Stimulated activated effector memory CD8-positive, alpha-beta T cell treated with anti-CD3 and anti-CD28 coated beads, Interleukin-12 subunit alpha, Interleukin-12 subunit beta, amount 100 ng/mL, for 72 hours (primary cell): ENCODE data around the gene FGF1.

Experiments used
- ATAC-seq: fragments of 150-1000 bp; cut with Tn5 transposase; 2 replicates; pipeline ENCODE4 v1.10.0; 2021
- DNase-seq, 2 donors: peaks; one replicate each; pipeline ENCODE4 v3.0.0; 2021 to 2022; ENCODE audit warnings: low spot score in 2 of 2
- H3K27ac Mint-ChIP-seq: one replicate; pipeline ENCODE4 v1.8.0; 2022; ENCODE audit warnings: mild to moderate bottlenecking, mixed read lengths
- H3K36me3 Mint-ChIP-seq: one replicate; pipeline ENCODE4 v1.8.0; 2022; ENCODE audit warnings: mild to moderate bottlenecking, mixed read lengths
- H3K4me1 Mint-ChIP-seq: one replicate; pipeline ENCODE4 v1.8.0; 2022; ENCODE audit warnings: mixed read lengths
- H3K4me3 Mint-ChIP-seq: one replicate; pipeline ENCODE4 v1.8.0; 2022; ENCODE audit warnings: mild to moderate bottlenecking, mixed read lengths
- H3K9me3 Mint-ChIP-seq: one replicate; pipeline ENCODE4 v1.8.0; 2022; ENCODE audit warnings: mixed read lengths

Gene FGF1

DNA sequence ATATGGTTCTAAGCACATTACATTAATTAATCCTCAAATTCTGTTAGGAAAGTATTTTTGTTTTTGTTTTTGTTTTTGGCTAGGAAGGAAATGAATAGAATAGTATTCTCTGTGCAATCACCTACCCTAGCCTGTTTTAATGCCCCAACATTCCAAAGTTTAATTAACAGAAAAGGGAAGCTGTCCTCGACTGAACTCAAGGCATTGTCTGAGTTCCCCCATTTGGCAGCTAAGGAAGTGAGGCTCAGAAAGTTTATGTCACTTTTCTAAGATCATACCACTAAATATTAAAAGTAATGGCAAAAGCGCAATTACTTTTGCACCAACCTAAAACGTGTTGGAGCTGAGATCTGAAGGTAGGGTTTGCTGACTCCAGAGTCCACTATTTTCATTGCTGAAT is 59.8 kb downstream of the FGF1 start:
- no peak overlapping the region for H3K27ac Mint-ChIP-seq
- DNase-seq (no peak), ATAC-seq (no peak)
- no peak overlapping the region for H3K4me3 Mint-ChIP-seq
- no peaks in the 10 kb centered on the region for H3K9me3 Mint-ChIP-seq
- H3K4me1 Mint-ChIP-seq: no peaks in the 10 kb centered on the region
- no peaks in the 10 kb centered on the region for H3K36me3 Mint-ChIP-seq

DNA sequence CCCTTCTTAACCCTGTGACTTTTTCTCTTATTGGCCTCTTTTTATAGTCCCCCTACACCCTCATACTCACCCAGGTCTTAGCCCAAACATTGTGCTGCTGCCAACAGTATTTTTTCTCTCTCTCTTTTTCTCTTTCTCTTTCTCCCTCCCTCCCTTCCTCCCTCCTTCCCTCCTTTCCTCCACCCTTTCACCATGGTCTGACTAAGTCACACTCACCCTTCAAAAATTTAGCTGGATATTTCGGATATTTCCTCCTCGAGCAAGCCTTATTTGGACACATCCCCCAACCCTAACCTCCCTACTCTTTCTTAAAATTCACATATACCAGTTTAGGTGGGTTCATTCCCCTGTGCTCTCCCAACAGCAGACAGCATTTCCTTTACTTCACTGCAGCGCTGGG is 64.7 kb downstream of the FGF1 start:
- Mint-ChIP-seq H3K4me3 (no peak overlapping the region), H3K9me3 (no peaks in the 10 kb centered on the region), H3K4me1 (peaks cover 12% of the 10 kb centered on the region), H3K36me3 (no peaks in the 10 kb centered on the region), H3K27ac (no peak overlapping the region)
- ATAC-seq: no peak
- no peak for DNase-seq

DNA sequence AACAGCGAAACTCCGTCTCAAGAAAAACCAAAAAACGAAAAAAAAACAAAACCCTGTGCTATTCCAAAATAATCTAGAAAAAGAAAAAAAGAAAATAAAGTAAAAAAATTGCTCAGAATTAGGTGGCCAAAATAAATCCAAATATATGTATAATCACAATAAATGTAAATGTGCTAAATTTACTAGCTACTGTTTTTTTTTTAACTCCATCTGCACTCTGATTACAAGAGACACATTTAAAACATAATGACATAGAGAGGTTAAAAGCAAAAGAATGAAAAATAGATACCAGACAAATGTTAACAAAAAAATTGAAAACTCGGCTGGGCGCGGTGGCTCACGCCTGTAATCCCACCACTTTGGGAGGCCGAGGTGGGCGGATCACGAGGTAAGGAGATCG is 66.1 kb downstream of the FGF1 start:
- DNase-seq: no peak
- peaks cover 12% of the 10 kb centered on the region for H3K4me1 Mint-ChIP-seq

DNA sequence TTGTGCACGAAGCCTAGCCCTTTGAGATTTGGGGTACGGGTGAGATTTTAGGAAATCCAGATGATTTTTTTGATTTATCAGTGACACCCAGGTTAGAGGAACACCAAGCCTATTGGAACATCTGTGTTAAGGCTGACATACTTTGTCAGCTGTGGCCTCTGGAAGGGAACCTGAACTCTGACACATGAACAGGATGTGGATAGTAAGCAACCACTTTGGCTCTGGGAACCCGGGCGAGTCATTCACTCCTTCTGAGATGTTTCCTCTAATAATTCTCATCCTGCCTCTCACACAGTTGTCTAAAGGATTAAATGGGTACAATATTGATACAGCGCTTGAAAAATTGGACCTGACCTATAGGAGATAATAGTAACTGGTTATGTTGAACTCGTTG is 67.8 kb downstream of the FGF1 start:
- Mint-ChIP-seq H3K4me1 (peaks cover 12% of the 10 kb centered on the region), H3K36me3 (no peaks in the 10 kb centered on the region), H3K27ac (no peak overlapping the region), H3K9me3 (no peaks in the 10 kb centered on the region), H3K4me3 (peak overlapping the region; percentile 3)
- DNase-seq (peak; percentile 6 to 53), ATAC-seq (peak; percentile 79)

More for the DNA sequence above, 66.1 kb downstream of the FGF1 start:
- no peak overlapping the region for H3K27ac Mint-ChIP-seq
- no peak for ATAC-seq
- no peaks in the 10 kb centered on the region for H3K36me3 Mint-ChIP-seq
- no peaks in the 10 kb centered on the region for H3K9me3 Mint-ChIP-seq
- no peak overlapping the region for H3K4me3 Mint-ChIP-seq

DNA sequence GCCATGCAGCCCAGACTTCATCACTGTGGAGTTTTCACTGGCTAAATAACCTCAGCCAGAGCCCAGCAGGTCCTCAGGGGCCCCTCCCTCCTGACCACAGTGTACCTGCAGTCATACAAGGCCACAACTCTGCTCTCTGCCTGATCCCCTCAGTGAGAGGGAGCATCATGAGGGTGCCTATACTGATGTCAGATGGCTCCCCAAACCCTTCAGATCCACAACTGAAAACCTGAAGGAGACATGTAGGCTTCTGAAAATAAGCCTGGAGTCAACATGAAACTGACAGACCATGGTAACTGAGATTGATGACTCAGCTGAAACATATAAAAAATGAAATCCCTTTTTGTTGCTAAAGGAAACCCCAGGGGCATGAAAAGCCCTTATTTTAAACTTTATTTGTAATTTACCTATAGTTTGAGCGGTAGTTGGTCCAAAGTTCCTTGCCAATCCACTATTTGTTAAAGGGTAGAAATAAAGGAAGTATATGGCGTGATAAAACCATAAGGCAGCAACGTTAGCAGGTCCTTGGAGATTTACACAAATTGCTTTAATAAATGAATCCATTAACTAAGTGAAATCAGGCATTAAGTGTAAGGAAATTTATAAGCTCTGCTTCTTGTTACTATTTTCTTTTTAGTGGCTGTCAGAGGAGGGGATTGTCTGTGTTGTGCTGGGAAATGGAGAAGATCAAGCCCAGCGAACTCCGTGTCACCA is 68.3 kb downstream of the FGF1 start:
- H3K4me3 Mint-ChIP-seq: peak overlapping the region; percentile 3
- no peaks in the 10 kb centered on the region for H3K9me3 Mint-ChIP-seq
- DNase-seq (peak in 1 of 2 donors; percentile 52), ATAC-seq (peak; percentile 90)
- no peaks in the 10 kb centered on the region for H3K36me3 Mint-ChIP-seq
- H3K4me1 Mint-ChIP-seq: peaks cover 12% of the 10 kb centered on the region
- H3K27ac Mint-ChIP-seq: no peak overlapping the region

DNA sequence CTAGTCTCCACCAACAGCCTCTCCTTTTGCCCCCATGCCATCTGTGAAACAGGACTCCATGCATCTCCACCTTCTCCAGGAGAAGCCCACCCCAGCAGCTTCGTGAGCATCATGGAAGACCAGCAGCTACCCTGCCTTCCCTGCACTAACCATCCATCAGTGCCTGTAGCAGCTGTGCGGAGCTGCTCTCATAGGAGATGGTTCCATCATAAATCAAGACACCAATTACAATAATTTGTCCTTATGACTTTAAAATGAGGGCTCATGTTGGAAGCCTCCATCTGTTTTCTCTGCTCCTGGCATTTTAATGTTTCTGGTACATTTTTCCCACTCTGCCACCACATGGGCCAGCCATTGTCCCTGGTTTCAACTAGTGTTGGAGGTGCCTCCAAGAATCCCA is 69.9 kb downstream of the FGF1 start:
- H3K27ac Mint-ChIP-seq: no peak overlapping the region
- H3K36me3 Mint-ChIP-seq: no peaks in the 10 kb centered on the region
- H3K9me3 Mint-ChIP-seq: no peaks in the 10 kb centered on the region
- ATAC-seq: no peak
- DNase-seq: no peak
- no peak overlapping the region for H3K4me3 Mint-ChIP-seq
- peaks cover 16% of the 10 kb centered on the region for H3K4me1 Mint-ChIP-seq

DNA sequence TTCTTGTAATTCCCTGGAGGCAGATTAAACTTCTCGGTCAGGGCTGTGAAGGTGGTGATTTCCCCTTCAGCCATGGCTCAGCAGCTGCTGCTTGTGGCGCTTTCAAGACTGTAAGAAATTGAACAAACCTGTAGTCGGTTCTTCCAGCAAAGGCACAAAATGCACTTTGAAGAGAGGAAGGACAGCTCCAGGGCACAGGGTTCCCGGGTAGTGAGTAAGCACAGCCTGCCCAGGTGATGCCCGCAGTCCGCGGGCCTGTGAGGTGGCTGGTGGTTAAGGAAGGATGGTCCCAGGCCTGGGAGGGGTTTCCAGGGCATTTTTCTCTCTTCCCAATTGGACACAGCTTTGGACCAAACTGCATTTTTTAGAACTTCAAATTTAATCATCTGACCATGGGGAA is 71.8 kb downstream of the FGF1 start:
- ATAC-seq: no peak
- H3K9me3 Mint-ChIP-seq: no peaks in the 10 kb centered on the region

DNA sequence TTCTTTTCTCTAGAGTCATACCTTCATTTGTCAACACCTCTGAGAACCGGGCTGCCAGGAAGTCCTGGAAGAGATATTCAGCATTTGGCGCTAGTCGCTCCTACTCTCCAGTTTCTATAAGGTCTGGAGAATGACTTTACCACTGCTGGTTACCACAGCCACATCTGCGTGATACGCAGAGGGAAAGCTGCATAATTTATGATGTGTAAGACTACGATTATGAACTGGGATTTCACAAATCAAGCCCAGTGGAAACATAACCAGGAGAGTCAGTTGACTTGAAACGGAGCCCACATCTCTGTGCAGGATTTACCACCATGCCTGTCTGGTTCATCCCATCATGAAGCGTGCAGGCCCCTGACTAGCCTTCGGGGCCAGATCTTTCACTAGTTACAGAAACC is 72.6 kb downstream of the FGF1 start:
- H3K9me3 Mint-ChIP-seq: no peaks in the 10 kb centered on the region
- peaks cover 19% of the 10 kb centered on the region for H3K4me1 Mint-ChIP-seq
- H3K36me3 Mint-ChIP-seq: no peaks in the 10 kb centered on the region

More for the DNA sequence above, 71.8 kb downstream of the FGF1 start:
- Mint-ChIP-seq H3K27ac (no peak overlapping the region), H3K36me3 (no peaks in the 10 kb centered on the region), H3K4me3 (no peak overlapping the region), H3K4me1 (peaks cover 19% of the 10 kb centered on the region)
- no peak for DNase-seq

DNA sequence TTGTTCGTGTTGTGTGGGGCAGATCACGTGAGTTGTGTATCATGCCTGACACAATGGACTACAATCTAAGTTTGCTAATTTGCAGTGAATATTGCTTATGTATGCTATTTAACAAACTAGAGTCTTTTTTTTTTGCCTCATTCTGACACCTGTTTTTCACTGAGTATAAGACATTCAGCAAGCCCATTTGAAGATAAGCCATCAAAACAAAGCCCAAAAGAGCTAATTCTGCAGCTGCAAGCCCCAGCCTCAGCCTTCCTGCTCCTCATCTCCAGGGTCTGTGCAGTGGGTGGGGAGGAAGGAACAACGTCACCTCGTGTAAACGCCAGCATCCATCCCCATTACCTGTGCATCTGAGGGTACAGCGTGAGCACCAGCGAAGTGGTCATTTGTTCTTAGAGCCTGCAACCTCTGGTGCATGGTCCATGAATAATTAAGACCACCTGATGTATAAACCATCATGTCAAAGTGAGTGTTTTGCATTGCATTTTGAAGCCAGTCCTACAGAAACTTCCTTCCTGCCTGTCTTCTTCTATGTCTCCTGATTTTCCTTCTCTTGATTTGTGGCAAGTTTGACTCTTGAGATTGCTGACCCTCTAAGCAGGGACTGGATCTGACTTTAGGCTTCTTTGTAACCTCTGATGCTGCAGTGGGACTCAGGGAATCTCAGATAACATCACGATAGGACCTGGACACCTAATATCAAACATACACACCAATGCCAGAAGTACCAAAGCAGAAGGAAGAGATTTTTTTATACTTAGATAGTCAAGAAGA is 73.2 kb downstream of the FGF1 start:
- no peak overlapping the region for H3K27ac Mint-ChIP-seq
- H3K9me3 Mint-ChIP-seq: no peaks in the 10 kb centered on the region
- DNase-seq (no peak), ATAC-seq (no peak)
- H3K36me3 Mint-ChIP-seq: no peaks in the 10 kb centered on the region
- H3K4me3 Mint-ChIP-seq: no peak overlapping the region
- H3K4me1 Mint-ChIP-seq: peaks cover 13% of the 10 kb centered on the region

More for the DNA sequence above, 72.6 kb downstream of the FGF1 start:
- no peak overlapping the region for H3K4me3 Mint-ChIP-seq
- ATAC-seq: no peak
- no peak overlapping the region for H3K27ac Mint-ChIP-seq
- DNase-seq: no peak

DNA sequence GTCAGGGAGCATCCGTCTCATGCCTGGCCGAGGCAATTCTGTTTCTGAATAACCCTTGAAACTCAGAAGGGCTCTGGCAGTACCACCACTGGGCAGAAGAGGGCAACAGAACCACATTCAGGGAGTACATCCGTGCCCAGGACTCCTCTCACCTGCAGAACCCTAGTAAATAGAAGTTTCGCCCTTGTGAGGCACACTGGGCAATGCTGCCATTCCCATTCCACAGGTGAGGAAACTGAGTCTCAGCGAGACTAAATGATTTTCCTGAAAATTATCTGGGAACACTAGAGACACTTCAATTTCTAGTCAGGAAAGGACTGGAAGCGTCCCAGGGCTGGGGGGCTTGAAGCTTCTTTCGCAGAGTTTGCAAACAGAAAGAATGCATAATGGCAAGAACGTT is 74.7 kb downstream of the FGF1 start:
- H3K4me3 Mint-ChIP-seq: no peak overlapping the region
- peak; percentile 91 for ATAC-seq

DNA sequence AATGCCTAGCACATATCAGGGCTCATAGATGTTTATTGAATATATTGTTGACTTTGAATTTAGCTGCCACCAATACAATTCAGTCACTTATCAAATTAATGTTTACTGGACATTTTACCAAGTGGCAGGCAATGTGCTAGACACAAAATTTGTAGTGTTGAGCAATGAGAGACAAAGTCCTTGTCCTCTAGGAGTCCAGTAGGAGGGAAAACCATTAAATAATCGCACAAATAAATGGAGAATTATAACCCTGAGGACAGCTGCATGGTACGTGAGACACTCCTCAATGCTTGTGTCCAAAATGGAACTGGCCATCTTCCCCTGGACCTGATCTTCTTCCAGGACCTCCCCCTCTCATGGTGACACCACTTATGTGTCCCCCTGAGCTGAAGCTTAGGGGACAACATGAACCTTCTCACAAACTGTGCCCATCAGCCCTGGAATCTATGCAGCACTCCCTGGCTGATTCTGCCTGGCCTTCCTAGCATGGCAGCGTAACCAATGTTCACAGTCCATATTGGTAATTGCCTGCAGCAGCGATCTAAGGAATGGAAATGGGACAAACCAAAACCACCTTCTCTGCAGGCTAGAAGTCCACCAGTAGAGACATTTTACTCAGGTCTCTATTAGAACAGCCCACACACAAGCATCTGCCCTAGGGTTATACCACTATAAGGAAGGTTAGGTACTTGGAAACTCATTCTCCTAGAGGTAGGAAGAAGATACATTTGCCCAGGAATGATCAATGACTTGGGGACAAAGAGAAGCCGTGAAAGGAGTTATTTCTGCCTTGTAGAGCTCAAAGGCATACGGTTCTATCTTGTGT is 75.5 kb downstream of the FGF1 start:
- H3K9me3 Mint-ChIP-seq: no peaks in the 10 kb centered on the region
- peaks cover 8% of the 10 kb centered on the region for H3K4me1 Mint-ChIP-seq
- no peak overlapping the region for H3K4me3 Mint-ChIP-seq
- no peaks in the 10 kb centered on the region for H3K36me3 Mint-ChIP-seq
- DNase-seq: no peak
- no peak for ATAC-seq
- H3K27ac Mint-ChIP-seq: no peak overlapping the region

More for the DNA sequence above, 74.7 kb downstream of the FGF1 start:
- DNase-seq: peak; percentile 60 to 87
- Mint-ChIP-seq H3K36me3 (no peaks in the 10 kb centered on the region), H3K9me3 (no peaks in the 10 kb centered on the region), H3K4me1 (peaks cover 8% of the 10 kb centered on the region), H3K27ac (no peak overlapping the region)

DNA sequence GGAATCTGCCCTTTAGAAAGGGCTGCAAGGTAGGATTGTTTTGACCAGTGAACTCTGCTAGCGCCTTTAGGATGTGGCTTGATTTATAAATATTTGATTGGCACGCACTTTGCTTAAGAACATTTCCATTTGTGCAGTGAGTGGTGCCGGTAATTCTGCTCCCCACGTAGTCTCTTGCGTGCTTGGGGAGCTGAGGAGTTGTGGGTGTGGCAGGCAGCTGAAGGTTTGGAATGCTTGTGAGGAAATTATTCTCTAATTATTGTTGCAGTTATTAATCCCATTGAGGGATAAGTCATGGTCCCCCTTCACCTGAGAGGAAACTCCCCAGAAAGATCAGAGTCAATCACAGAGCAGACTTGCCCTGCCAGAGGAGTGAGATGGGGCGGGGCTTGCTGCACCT is 76.7 kb downstream of the FGF1 start:
- Mint-ChIP-seq H3K36me3 (no peaks in the 10 kb centered on the region), H3K27ac (no peak overlapping the region), H3K4me3 (no peak overlapping the region), H3K9me3 (no peaks in the 10 kb centered on the region), H3K4me1 (peaks cover 8% of the 10 kb centered on the region)
- ATAC-seq (no peak), DNase-seq (no peak)

DNA sequence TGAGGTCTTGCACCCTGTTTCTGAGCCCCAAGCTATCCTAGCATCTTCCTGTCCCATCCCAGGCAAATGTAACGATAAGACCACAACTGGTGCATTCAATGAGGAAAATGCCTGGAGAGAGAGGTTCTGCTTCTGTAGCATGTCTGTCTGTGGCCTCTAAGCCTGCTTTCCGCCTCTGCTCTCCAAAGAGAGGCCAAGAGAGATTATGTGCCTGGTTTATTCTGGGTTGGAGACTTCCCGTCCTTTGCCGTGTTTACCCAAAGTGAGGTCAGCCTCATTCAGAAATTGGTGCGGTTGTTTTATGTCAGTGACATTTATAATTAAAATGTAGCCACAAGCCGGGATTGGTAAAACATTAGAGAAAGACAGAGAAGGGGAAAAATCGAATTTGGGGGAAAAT is 77.8 kb downstream of the FGF1 start:
- Mint-ChIP-seq H3K27ac (no peak overlapping the region), H3K4me1 (peaks cover 8% of the 10 kb centered on the region), H3K9me3 (no peaks in the 10 kb centered on the region), H3K36me3 (no peaks in the 10 kb centered on the region), H3K4me3 (no peak overlapping the region)
- no peak for DNase-seq
- ATAC-seq: no peak

DNA sequence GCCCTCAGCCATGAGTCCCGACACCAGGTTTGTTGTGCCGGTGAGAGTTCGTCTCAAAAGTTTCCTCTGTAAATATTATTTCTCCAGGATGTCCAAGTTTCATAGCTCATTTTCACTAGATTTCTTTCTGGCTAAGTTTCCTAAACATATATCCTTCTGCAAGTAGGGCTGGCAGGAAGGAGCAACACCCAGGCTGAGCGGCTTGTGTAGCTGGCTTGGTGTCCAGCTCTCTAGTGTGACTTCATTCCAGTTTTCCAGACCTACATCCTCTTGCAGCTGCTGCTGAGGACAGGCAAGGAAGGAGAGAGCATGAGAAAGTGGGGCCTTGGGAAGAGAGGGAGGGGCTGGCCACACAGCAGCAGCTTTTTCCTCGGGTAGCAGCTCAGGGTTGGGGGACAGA is 80.3 kb downstream of the FGF1 start:
- ATAC-seq (no peak), DNase-seq (no peak)
- Mint-ChIP-seq H3K4me1 (no peaks in the 10 kb centered on the region), H3K9me3 (no peaks in the 10 kb centered on the region), H3K4me3 (no peak overlapping the region), H3K36me3 (no peaks in the 10 kb centered on the region), H3K27ac (no peak overlapping the region)

DNA sequence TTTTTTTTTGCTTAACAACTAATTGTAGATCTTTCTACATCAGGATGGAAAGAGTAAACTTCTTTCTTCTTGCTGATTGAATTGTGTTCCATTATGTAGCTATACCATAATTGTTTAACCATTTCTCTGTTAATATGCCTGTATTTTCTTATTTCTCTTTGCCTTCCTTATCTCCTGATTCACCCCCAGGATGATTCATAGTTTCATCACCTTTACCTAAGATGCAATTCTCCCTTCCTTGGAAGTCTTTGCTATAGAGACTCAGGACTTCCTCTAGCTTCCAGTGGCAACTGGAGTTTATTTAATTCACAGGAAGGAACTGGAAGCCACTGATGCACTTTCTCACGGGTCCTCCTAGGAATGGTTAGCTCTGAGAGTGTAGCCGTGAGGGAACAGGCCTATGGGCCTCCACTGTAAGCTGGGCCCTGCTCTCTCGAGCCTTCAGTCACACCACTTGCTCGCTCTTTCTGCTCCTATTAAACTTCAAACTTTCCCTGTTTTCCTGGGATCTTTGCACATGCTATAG is 83.1 kb downstream of the FGF1 start:
- Mint-ChIP-seq H3K27ac (no peak overlapping the region), H3K4me3 (no peak overlapping the region), H3K9me3 (no peaks in the 10 kb centered on the region), H3K4me1 (peaks cover 6% of the 10 kb centered on the region), H3K36me3 (no peaks in the 10 kb centered on the region)
- no peak for ATAC-seq
- no peak for DNase-seq
